Measurements from ENCODE around the gene PDIA3. TPM values are rescaled to one million over a fixed set of nuclear protein-coding genes. Genes with fewer than 3 reads are reported as not detected.
A peak's percentile ranks its signal among the peaks of the same experiment; 100 is the strongest.

Gene PDIA3
- polyA plus RNA-seq, 1 experiment, result 326 TPM

GRCh38 chr15:43792761-43793476 lies 46.7 kb downstream of the PDIA3 start:
- H3K27ac ChIP-seq (ENCODE audit: low read depth, low read length), result peak overlapping the region; percentile 93
- no peaks in the 10 kb centered on the region for H3K27me3 ChIP-seq (ENCODE audit: control insufficient read depth, insufficient read depth, low read length)
- H3K9me3 ChIP-seq (ENCODE audit: control insufficient read depth, insufficient read depth, low read length), result no peaks in the 10 kb centered on the region; the same call in 1 of the 2 replicates
- ChIA-PET POLR2A (interaction anchor here (0.7 to 2.1 kb wide), 5 partner anchors 10 to 111 kb away, joined by 3 to 11 read pairs (median 3); partner anchors contain the start of gene MFAP1), CTCF (interaction anchor here (0.6 to 1.4 kb wide), 5 partner anchors 15 to 508 kb away, joined by 3 to 5 read pairs (median 3); no protein-coding TSS in a partner anchor)
- DNase-seq (ENCODE audit: low read depth, low spot score), result no peak
- H3K4me3 ChIP-seq (ENCODE audit: low read depth, low read length), result peak overlapping the region; percentile 100
- TF ChIP-seq CTCF (IDR thresholded peaks at IDR 0.05; ENCODE audit: low read depth, low read length), result peak; percentile 31; the same call in 1 of the 2 replicates

GRCh38 chr15:43793647-43794046 lies 47.4 kb downstream of the PDIA3 start:
- H3K27me3 ChIP-seq (ENCODE audit: control insufficient read depth, insufficient read depth, low read length), result no peaks in the 10 kb centered on the region
- no peaks in the 10 kb centered on the region; the same call in 1 of the 2 replicates for H3K9me3 ChIP-seq (ENCODE audit: control insufficient read depth, insufficient read depth, low read length)
- no peak for DNase-seq (ENCODE audit: low read depth, low spot score)
- no peak overlapping the region for H3K27ac ChIP-seq (ENCODE audit: low read depth, low read length)
- CTCF ChIA-PET, result interaction anchor here (0.7 to 1.4 kb wide), 4 partner anchors 16 to 79 kb away, joined by 3 to 5 read pairs (median 4); no protein-coding TSS in a partner anchor
- POLR2A ChIA-PET, result interaction anchor here (0.7 to 2.3 kb wide), 3 partner anchors 28 to 31 kb away, joined by 3 to 11 read pairs (median 7); partner anchors contain the start of gene MFAP1
- H3K4me3 ChIP-seq (ENCODE audit: low read depth, low read length), result peak overlapping the region; percentile 100
- TF ChIP-seq CTCF (IDR thresholded peaks at IDR 0.05; ENCODE audit: low read depth, low read length), result no peak

GRCh38 chr15:43794269-43795037 lies 48.2 kb downstream of the PDIA3 start:
- CTCF ChIA-PET, result interaction anchor here (0.6 to 1.4 kb wide), 2 partner anchors 38 to 78 kb away, joined by 4 to 5 read pairs; no protein-coding TSS in a partner anchor
- Histone ChIP-seq H3K4me3 (ENCODE audit: low read depth, low read length) (peak overlapping the region; percentile 100), H3K9me3 (ENCODE audit: control insufficient read depth, insufficient read depth, low read length) (no peaks in the 10 kb centered on the region; the same call in 1 of the 2 replicates), H3K27ac (ENCODE audit: low read depth, low read length) (no peak overlapping the region), H3K27me3 (ENCODE audit: control insufficient read depth, insufficient read depth, low read length) (no peaks in the 10 kb centered on the region)
- TF ChIP-seq CTCF (IDR thresholded peaks at IDR 0.05; ENCODE audit: low read depth, low read length), result no peak
- POLR2A ChIA-PET, result interaction anchor here (2.1 to 2.3 kb wide), 2 partner anchors 27 to 30 kb away, joined by 7 to 11 read pairs; partner anchors contain the start of gene MFAP1
- no peak for DNase-seq (ENCODE audit: low read depth, low spot score)

GRCh38 chr15:43795197-43795596 lies 49.0 kb downstream of the PDIA3 start:
- no peak overlapping the region for H3K27ac ChIP-seq (ENCODE audit: low read depth, low read length)
- ChIA-PET CTCF (interaction anchor here (0.5 to 0.6 kb wide), 2 partner anchors 18 to 27 kb away, joined by 3 to 6 read pairs; partner anchors contain the start of gene ELL3), POLR2A (interaction anchor here (2.3 kb wide), 1 partner anchor 26 kb away, joined by 7 read pairs; no protein-coding TSS in a partner anchor)
- peaks cover 3% of the 10 kb centered on the region; the same call in 1 of the 2 replicates for H3K9me3 ChIP-seq (ENCODE audit: control insufficient read depth, insufficient read depth, low read length)
- no peak for TF ChIP-seq CTCF (IDR thresholded peaks at IDR 0.05; ENCODE audit: low read depth, low read length)
- H3K27me3 ChIP-seq (ENCODE audit: control insufficient read depth, insufficient read depth, low read length), result no peaks in the 10 kb centered on the region
- no peak for DNase-seq (ENCODE audit: low read depth, low spot score)
- no peak overlapping the region for H3K4me3 ChIP-seq (ENCODE audit: low read depth, low read length)

All from AG04450 (cell line).